B cell (primary cell): Measurements from ENCODE around the gene LRCH1. TPM values are rescaled to one million over a fixed set of nuclear protein-coding genes. Genes with fewer than 3 reads are reported as not detected.

Experiments
- ATAC-seq: fragments of 200-7000 bp; cut with Tn5 transposase; one replicate; pipeline ENCODE4 v1.10.0; 2021; ENCODE audit warnings: low read depth, mild to moderate bottlenecking, moderate number of reproducible peaks, moderate library complexity
- CTCF ChIA-PET: fragments of 350-600 bp; sonication (Branson Sonifier 250); formaldehyde crosslinking; loops from one replicate; lab custom pipeline; 2021; ENCODE audit warnings: antibody characterized with exemption, inconsistent platforms; lab: Charles Lee
- POLR2A ChIA-PET: fragments of 350-600 bp; sonication (Branson Sonifier 250); formaldehyde crosslinking; loops from one replicate; lab custom pipeline; 2021; ENCODE audit warnings: antibody characterized with exemption; lab: Charles Lee
- DNase-seq: peaks from one replicate; pipeline ENCODE4 v3.0.0; 2013
- H2AFZ ChIP-seq: 2 replicates; pipeline ENCODE4 v1.6.1; 2012; ENCODE audit warnings: mild to moderate bottlenecking, low read depth, low read length; ENCODE audit not compliant: insufficient read depth, poor library complexity, severe bottlenecking
- H3K27ac ChIP-seq, 2 donors: 1 replicate in 1 of 2; 2 replicates in 1 of 2; pipeline ENCODE4 v1.5.1; 2012 to 2013; ENCODE audit warnings: low read length in 2 of 2, mild to moderate bottlenecking in 2 of 2, moderate library complexity in 1 of 2
- H3K27me3 ChIP-seq, 4 experiments: fragments of 200-600 bp in 1 of 4; sonication (generic) in 1 of 4; replicated peaks in 1 of 4; 1 replicate in 2 of 4; 2 replicates in 2 of 4; pipeline versions ENCODE4 v1.6.1 to v1.7.0; 2013 to 2016; ENCODE audit warnings: low read length in 3 of 4, mild to moderate bottlenecking in 2 of 4, mixed read lengths in 1 of 4, moderate library complexity in 1 of 4; ENCODE audit not compliant: insufficient read depth in 4 of 4, control insufficient read depth in 3 of 4; ENCODE audit errors: control extremely low read depth in 1 of 4
- H3K36me3 ChIP-seq, 2 experiments: replicated peaks in 1 of 2; 1 replicate in 1 of 2; 2 replicates in 1 of 2; pipeline versions ENCODE4 v1.6.1 to v1.7.1; 2013; ENCODE audit warnings: low read length in 1 of 2; ENCODE audit not compliant: insufficient read depth in 2 of 2, control insufficient read depth in 1 of 2; ENCODE audit errors: control extremely low read depth in 1 of 2, extremely low read depth in 1 of 2
- H3K4me1 ChIP-seq, 2 donors: fragments of 200-600 bp in 1 of 2; sonication (generic) in 1 of 2; 1 replicate in 1 of 2; 2 replicates in 1 of 2; pipeline versions ENCODE4 v1.5.1 to v1.6.1; 2013 to 2017; ENCODE audit warnings: low read length in 2 of 2; ENCODE audit not compliant: control insufficient read depth in 2 of 2, insufficient read depth in 2 of 2
- H3K4me2 ChIP-seq: replicated peaks from 2 replicates; pipeline ENCODE3; 2012; ENCODE audit warnings: mild to moderate bottlenecking, low read depth, low read length; ENCODE audit not compliant: poor library complexity, severe bottlenecking
- H3K4me3 ChIP-seq, 5 experiments: fragments of 200-600 bp in 1 of 5; sonication (generic) in 1 of 5; 1 replicate in 3 of 5; 2 replicates in 2 of 5; pipeline versions ENCODE4 v1.5.1 to v1.7.0; 2011 to 2016; ENCODE audit warnings: low read length in 4 of 5, mild to moderate bottlenecking in 4 of 5, low read depth in 2 of 5, control low read depth in 1 of 5, moderate library complexity in 1 of 5; ENCODE audit not compliant: insufficient read depth in 1 of 5; ENCODE audit errors: control extremely low read depth in 1 of 5, extremely low read depth in 1 of 5
- H3K79me2 ChIP-seq: fragments of 200-600 bp; sonication (generic); one replicate; pipeline ENCODE4 v1.6.0; 2016; ENCODE audit warnings: low read length; ENCODE audit not compliant: control insufficient read depth, insufficient read depth
- H3K9ac ChIP-seq: fragments of 200-600 bp; sonication (generic); 2 replicates; pipeline ENCODE4 v1.6.1; 2017; ENCODE audit warnings: mild to moderate bottlenecking, low read length, moderate library complexity
- H3K9me3 ChIP-seq, 3 donors: one replicate each; pipeline versions ENCODE4 v1.6.1 to v1.7.1; 2013; ENCODE audit warnings: low read length in 2 of 3; ENCODE audit not compliant: control insufficient read depth in 2 of 3, insufficient read depth in 1 of 3; ENCODE audit errors: control extremely low read depth in 1 of 3
- H4K20me1 ChIP-seq: 2 replicates; pipeline ENCODE4 v1.6.0; 2012; ENCODE audit warnings: mild to moderate bottlenecking, low read length; ENCODE audit not compliant: insufficient read depth, control insufficient read depth, poor library complexity, severe bottlenecking
- H3K27ac Mint-ChIP-seq: one replicate; pipeline ENCODE4 v1.8.0; 2021; ENCODE audit warnings: mixed read lengths
- H3K27me3 Mint-ChIP-seq: one replicate; pipeline ENCODE4 v1.8.0; 2021; ENCODE audit warnings: mixed read lengths
- H3K4me1 Mint-ChIP-seq: one replicate; pipeline ENCODE4 v1.8.0; 2021; ENCODE audit warnings: mixed read lengths
- H3K4me3 Mint-ChIP-seq: one replicate; pipeline ENCODE4 v1.8.0; 2021; ENCODE audit warnings: mixed read lengths
- H3K9me3 Mint-ChIP-seq: one replicate; pipeline ENCODE4 v1.8.0; 2022; ENCODE audit warnings: mixed read lengths; ENCODE audit not compliant: insufficient read depth
- EZH2 ChIP-seq: IDR thresholded peaks from 2 replicates; pipeline ENCODE4 v1.6.1; 2012; ENCODE audit warnings: borderline replicate concordance, low read depth, mild to moderate bottlenecking, moderate library complexity, low read length; ENCODE audit not compliant: insufficient read depth, poor library complexity, severe bottlenecking
- WGBS: methylation state at CpG from one replicate; pipeline ENCODE4 v1.1.5; 2013; ENCODE audit warnings: missing lambda C conversion rate; ENCODE audit not compliant: insufficient coverage; 5-methylcytosine and 5-hydroxymethylcytosine counted together
- intact Hi-C: fragments of 100-400 bp; cut with micrococcal nuclease; formaldehyde crosslinking; loops from one replicate; pipeline ENCODE4 v1.10.0; 2022
- polyA plus RNA-seq: library from polyadenylated mRNA; depleted of rRNA; stranded (reverse); fragments of >200 nt; gene quantifications from 2 replicates; pipeline ENCODE4 v1.2.3, GENCODE V29; 2012
- total RNA-seq, 2 donors: library from RNA; stranded (reverse); fragments of 120-200 nt in 1 of 2; gene quantifications; 1 replicate in 1 of 2; 2 replicates in 1 of 2; pipeline versions ENCODE4 v1.2.3 to v1.2.4, GENCODE V29; 2013 to 2022
- TF ChIP-seq, protein P1 (sequence below): fragments of 200-600 bp; IDR thresholded peaks from one replicate; pipeline ENCODE4 v1.8.0; 2022; ENCODE audit warnings: antibody characterized with exemption, mild to moderate bottlenecking

The LRCH1 gene
- total and polyA plus RNA-seq, 2 donors (not counting 1 experiment from before 2014, with no cell fraction given): 13.0 to 50.3 TPM

DNA sequence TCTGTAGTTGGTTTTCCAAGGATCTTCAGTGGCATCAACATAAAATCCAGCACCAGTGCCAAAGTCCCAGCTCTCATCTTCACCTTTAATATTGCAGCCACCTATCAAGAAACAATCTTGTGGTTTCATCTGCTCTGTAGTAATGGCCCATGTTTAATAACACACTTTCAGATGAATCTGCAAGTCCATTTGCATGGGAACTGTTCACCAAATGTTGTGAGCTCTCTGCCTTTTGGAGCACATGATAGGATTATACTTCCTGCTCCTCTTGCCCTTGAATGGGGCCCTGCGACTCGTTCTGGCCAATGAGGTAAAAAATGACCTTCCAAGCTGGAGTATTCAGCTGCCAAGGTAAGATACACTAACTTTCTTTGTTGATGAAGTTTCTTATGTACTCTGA lies 229.7 kb downstream of the LRCH1 start:
- H3K4me1 ChIP-seq: no peaks in the 10 kb centered on the region
- CTCF ChIA-PET: no interaction called here
- H3K27me3 ChIP-seq: no peaks in the 10 kb centered on the region
- Mint-ChIP-seq H3K4me3 (no peak overlapping the region), H3K27me3 (no peaks in the 10 kb centered on the region), H3K4me1 (no peaks in the 10 kb centered on the region), H3K9me3 (no peaks in the 10 kb centered on the region), H3K27ac (no peak overlapping the region)
- H3K27ac ChIP-seq: no peak overlapping the region
- H3K9ac ChIP-seq: no peak overlapping the region
- no peak overlapping the region for H3K4me3 ChIP-seq
- no peaks in the 10 kb centered on the region for H4K20me1 ChIP-seq
- TF ChIP-seq EZH2: no peak
- TF ChIP-seq, protein P1, sequence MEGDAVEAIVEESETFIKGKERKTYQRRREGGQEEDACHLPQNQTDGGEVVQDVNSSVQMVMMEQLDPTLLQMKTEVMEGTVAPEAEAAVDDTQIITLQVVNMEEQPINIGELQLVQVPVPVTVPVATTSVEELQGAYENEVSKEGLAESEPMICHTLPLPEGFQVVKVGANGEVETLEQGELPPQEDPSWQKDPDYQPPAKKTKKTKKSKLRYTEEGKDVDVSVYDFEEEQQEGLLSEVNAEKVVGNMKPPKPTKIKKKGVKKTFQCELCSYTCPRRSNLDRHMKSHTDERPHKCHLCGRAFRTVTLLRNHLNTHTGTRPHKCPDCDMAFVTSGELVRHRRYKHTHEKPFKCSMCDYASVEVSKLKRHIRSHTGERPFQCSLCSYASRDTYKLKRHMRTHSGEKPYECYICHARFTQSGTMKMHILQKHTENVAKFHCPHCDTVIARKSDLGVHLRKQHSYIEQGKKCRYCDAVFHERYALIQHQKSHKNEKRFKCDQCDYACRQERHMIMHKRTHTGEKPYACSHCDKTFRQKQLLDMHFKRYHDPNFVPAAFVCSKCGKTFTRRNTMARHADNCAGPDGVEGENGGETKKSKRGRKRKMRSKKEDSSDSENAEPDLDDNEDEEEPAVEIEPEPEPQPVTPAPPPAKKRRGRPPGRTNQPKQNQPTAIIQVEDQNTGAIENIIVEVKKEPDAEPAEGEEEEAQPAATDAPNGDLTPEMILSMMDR: no peak
- DNase-seq: no peak
- intact Hi-C loops: no loop called here
- no peaks in the 10 kb centered on the region for H3K9me3 ChIP-seq
- no CpG with 5 or more reads among the region's 2 CpGs for WGBS
- no peak overlapping the region for H2AFZ ChIP-seq
- ATAC-seq: no peak
- peaks cover 1 to 67% of the 10 kb centered on the region in 2 experiments for H3K36me3 ChIP-seq
- no peaks in the 10 kb centered on the region for H3K79me2 ChIP-seq
- no peak overlapping the region for H3K4me2 ChIP-seq
- POLR2A ChIA-PET: no interaction called here

- no peaks in the 10 kb centered on the region for H3K4me1 ChIP-seq
- Mint-ChIP-seq H3K27ac (no peak overlapping the region), H3K4me1 (no peaks in the 10 kb centered on the region), H3K27me3 (no peaks in the 10 kb centered on the region), H3K4me3 (no peak overlapping the region), H3K9me3 (no peaks in the 10 kb centered on the region)
- no peaks in the 10 kb centered on the region for H4K20me1 ChIP-seq
- H3K27me3 ChIP-seq: no peaks in the 10 kb centered on the region
- intact Hi-C loops: no loop called here
- TF ChIP-seq, protein P1: no peak
- no peak for TF ChIP-seq EZH2
- H2AFZ ChIP-seq: no peak overlapping the region
- H3K4me2 ChIP-seq: no peak overlapping the region
- H3K4me3 ChIP-seq: no peak overlapping the region
- H3K79me2 ChIP-seq: no peaks in the 10 kb centered on the region
- H3K9ac ChIP-seq: no peak overlapping the region
- peaks cover 0 to 67% of the 10 kb centered on the region in 2 experiments for H3K36me3 ChIP-seq
- no peak for DNase-seq
- no peak for ATAC-seq
- CTCF ChIA-PET: no interaction called here
- WGBS: no CpG with 5 or more reads among the region's 3 CpGs
- H3K9me3 ChIP-seq: no peaks in the 10 kb centered on the region
- POLR2A ChIA-PET: no interaction called here
- H3K27ac ChIP-seq: no peak overlapping the region
Measured at GRCh38 chr13:46783504-46783903, 230.5 kb downstream of the LRCH1 start.
